ENCODE results near the gene TBC1D1.

The TBC1D1 gene

DNA sequence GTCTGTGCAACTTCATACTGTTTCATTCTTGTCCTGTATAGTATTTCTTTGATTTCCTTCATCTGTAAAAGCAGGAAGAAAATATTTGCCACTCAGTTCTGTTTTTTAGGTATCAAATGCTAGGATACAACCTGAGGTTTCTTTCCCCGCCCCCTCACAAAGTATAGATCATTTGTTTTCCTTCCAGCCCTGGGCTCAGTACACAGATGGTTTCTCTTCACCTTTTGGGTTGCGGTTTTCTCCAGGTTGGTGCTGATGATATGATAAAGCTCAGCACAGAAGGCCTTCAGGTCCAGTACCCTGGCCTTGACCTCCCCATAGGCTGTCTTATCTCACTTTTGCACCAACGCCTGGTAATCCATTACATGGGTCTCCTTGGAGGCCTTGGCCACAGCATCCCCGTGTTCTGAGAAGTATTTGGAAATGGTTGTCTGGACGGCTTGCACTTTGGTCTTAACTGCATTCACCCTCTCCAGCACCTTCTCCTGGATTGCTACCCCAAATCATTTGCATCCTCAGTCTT, 104.5 kb downstream of the TBC1D1 start:
- peak overlapping the region; percentile 32 for H3K4me3 ChIP-seq (ENCODE audit: low read length)
- H3K9me2 ChIP-seq (replicated peaks; ENCODE audit: insufficient read depth, low read length), result no peaks in the 10 kb centered on the region
- H3K9ac ChIP-seq (ENCODE audit: low read length), result peak overlapping the region; percentile 48; the same call in 1 of the 2 replicates
- H3K27me3 ChIP-seq (replicated peaks; ENCODE audit: insufficient read depth, low read length), result no peaks in the 10 kb centered on the region
- 0 out of 2 replicates have a peak, but pooled peaks cover 11% of the 10 kb centered on the region for H3F3A ChIP-seq (ENCODE audit: insufficient read depth, low read length)
- no peak overlapping the region for H2AFZ ChIP-seq (ENCODE audit: low read length)
- no peaks in the 10 kb centered on the region for H4K20me1 ChIP-seq (ENCODE audit: insufficient read depth, low read length)
- H3K9me3 ChIP-seq (replicated peaks; ENCODE audit: insufficient read depth, low read length), result no peaks in the 10 kb centered on the region
- DNase-seq, result peak; percentile 49
- peak overlapping the region; percentile 54 for H3K27ac ChIP-seq (ENCODE audit: low read length)
- peak overlapping the region; percentile 93 for H3K4me2 ChIP-seq (ENCODE audit: low read depth, low read length)
- peaks cover 18% of the 10 kb centered on the region for H3K4me1 ChIP-seq (ENCODE audit: low read length)
- TF ChIP-seq EZH2 (optimal IDR thresholded peaks at IDR 0.05; ENCODE audit: low read depth, low read length) (no peak), EZH2phosphoT487 (IDR thresholded peaks at IDR 0.05; ENCODE audit: low read length) (no peak)
- TF ChIP-seq, protein P1, sequence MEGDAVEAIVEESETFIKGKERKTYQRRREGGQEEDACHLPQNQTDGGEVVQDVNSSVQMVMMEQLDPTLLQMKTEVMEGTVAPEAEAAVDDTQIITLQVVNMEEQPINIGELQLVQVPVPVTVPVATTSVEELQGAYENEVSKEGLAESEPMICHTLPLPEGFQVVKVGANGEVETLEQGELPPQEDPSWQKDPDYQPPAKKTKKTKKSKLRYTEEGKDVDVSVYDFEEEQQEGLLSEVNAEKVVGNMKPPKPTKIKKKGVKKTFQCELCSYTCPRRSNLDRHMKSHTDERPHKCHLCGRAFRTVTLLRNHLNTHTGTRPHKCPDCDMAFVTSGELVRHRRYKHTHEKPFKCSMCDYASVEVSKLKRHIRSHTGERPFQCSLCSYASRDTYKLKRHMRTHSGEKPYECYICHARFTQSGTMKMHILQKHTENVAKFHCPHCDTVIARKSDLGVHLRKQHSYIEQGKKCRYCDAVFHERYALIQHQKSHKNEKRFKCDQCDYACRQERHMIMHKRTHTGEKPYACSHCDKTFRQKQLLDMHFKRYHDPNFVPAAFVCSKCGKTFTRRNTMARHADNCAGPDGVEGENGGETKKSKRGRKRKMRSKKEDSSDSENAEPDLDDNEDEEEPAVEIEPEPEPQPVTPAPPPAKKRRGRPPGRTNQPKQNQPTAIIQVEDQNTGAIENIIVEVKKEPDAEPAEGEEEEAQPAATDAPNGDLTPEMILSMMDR (IDR thresholded peaks at IDR 0.05; ENCODE audit: low read length), result no peak
- H3K79me2 ChIP-seq (ENCODE audit: low read length), result peaks cover 76% of the 10 kb centered on the region
- H3K36me3 ChIP-seq (replicated peaks; ENCODE audit: insufficient read depth, low read length), result no peaks in the 10 kb centered on the region

DNA sequence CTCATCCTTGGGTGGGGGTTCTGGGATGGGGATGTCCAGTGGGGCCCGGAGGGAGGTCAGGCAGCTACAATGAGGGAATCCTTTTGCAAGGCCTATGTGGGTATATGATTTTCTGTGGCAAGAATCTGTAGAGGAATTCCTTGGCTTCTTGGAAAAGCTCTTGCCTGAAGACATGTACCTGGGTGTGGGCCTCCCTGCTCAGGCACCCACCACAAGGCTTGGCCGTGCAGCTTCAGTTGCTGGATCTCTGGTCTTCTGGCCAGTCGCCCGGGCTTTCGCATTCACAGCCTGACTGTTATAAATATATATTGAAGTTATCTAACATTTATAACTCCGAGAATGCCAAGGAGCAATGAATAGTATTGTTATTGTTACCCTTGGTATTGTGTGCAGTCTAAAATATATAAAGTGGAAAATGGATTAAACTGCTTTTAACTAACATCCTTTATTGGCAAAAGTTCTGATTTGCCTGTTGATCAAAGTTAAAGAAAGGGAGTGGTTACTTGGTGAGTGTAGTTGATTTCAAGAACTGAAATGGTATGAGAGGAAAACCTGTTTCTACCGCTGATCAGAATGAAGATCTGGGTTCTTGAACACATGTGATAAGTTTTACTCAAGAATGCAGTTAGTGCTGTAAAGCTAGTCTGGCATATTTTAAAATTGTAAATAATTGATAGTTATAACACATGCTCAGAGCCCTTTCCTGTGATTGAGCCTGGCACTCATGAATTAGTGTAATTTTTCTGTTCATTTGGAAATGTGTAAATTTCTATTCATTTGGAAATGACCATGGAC, 105.3 kb downstream of the TBC1D1 start:
- H3K9me3 ChIP-seq (replicated peaks; ENCODE audit: insufficient read depth, low read length), result no peaks in the 10 kb centered on the region
- H3K9me2 ChIP-seq (replicated peaks; ENCODE audit: insufficient read depth, low read length), result no peaks in the 10 kb centered on the region
- H3K9ac ChIP-seq (ENCODE audit: low read length), result no peak overlapping the region
- no peak overlapping the region for H2AFZ ChIP-seq (ENCODE audit: low read length)
- peak overlapping the region; percentile 93 for H3K4me2 ChIP-seq (ENCODE audit: low read depth, low read length)
- H4K20me1 ChIP-seq (ENCODE audit: insufficient read depth, low read length), result no peaks in the 10 kb centered on the region
- peaks cover 74% of the 10 kb centered on the region for H3K79me2 ChIP-seq (ENCODE audit: low read length)
- H3K36me3 ChIP-seq (replicated peaks; ENCODE audit: insufficient read depth, low read length), result no peaks in the 10 kb centered on the region
- peaks cover 18% of the 10 kb centered on the region for H3K4me1 ChIP-seq (ENCODE audit: low read length)
- TF ChIP-seq, protein P1 (IDR thresholded peaks at IDR 0.05; ENCODE audit: low read length), result no peak
- TF ChIP-seq EZH2 (optimal IDR thresholded peaks at IDR 0.05; ENCODE audit: low read depth, low read length) (no peak), EZH2phosphoT487 (IDR thresholded peaks at IDR 0.05; ENCODE audit: low read length) (no peak)
- H3F3A ChIP-seq (ENCODE audit: insufficient read depth, low read length), result 0 out of 2 replicates have a peak, but pooled peaks cover 11% of the 10 kb centered on the region
- no peaks in the 10 kb centered on the region for H3K27me3 ChIP-seq (replicated peaks; ENCODE audit: insufficient read depth, low read length)
- H3K4me3 ChIP-seq (ENCODE audit: low read length), result no peak overlapping the region
- H3K27ac ChIP-seq (ENCODE audit: low read length), result no peak overlapping the region
- DNase-seq, result no peak

DNA sequence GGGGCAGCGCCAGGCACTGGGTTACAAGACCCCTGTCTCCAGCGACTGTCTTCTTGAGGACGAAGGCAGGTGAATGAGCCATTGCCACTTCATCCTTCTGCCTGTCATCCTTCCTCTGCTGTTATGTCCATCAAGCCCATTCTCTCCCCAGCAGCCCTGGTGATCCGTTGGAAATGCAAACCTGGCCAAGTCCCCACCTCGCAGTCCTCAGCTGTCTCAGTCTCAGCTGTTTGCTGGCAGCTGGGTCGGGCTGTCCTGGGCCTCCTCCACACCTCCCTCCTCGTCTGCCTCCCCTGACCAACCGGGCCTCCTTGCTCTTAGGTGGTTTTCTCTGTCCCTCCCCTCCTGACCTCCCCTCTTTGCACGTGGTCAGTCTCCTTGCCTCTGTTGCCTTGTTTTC, 107.3 kb downstream of the TBC1D1 start:
- H3K27ac ChIP-seq (ENCODE audit: low read length), result no peak overlapping the region
- H2AFZ ChIP-seq (ENCODE audit: low read length), result no peak overlapping the region
- 0 out of 2 replicates have a peak, but pooled peaks cover 11% of the 10 kb centered on the region for H3F3A ChIP-seq (ENCODE audit: insufficient read depth, low read length)
- no peak for DNase-seq
- no peaks in the 10 kb centered on the region for H3K36me3 ChIP-seq (replicated peaks; ENCODE audit: insufficient read depth, low read length)
- no peak overlapping the region for H3K4me3 ChIP-seq (ENCODE audit: low read length)
- TF ChIP-seq EZH2phosphoT487 (IDR thresholded peaks at IDR 0.05; ENCODE audit: low read length) (no peak), EZH2 (optimal IDR thresholded peaks at IDR 0.05; ENCODE audit: low read depth, low read length) (no peak)
- TF ChIP-seq, protein P1 (IDR thresholded peaks at IDR 0.05; ENCODE audit: low read length), result no peak
- H4K20me1 ChIP-seq (ENCODE audit: insufficient read depth, low read length), result no peaks in the 10 kb centered on the region
- peaks cover 28% of the 10 kb centered on the region for H3K4me1 ChIP-seq (ENCODE audit: low read length)
- no peaks in the 10 kb centered on the region for H3K9me2 ChIP-seq (replicated peaks; ENCODE audit: insufficient read depth, low read length)
- peaks cover 66% of the 10 kb centered on the region for H3K79me2 ChIP-seq (ENCODE audit: low read length)
- no peaks in the 10 kb centered on the region for H3K27me3 ChIP-seq (replicated peaks; ENCODE audit: insufficient read depth, low read length)
- H3K4me2 ChIP-seq (ENCODE audit: low read depth, low read length), result no peak overlapping the region
- no peaks in the 10 kb centered on the region for H3K9me3 ChIP-seq (replicated peaks; ENCODE audit: insufficient read depth, low read length)
- no peak overlapping the region for H3K9ac ChIP-seq (ENCODE audit: low read length)

Measured in MM.1S (cell line).